ENCODE measurements around the gene ATP10B.

Gene ATP10B

DNA sequence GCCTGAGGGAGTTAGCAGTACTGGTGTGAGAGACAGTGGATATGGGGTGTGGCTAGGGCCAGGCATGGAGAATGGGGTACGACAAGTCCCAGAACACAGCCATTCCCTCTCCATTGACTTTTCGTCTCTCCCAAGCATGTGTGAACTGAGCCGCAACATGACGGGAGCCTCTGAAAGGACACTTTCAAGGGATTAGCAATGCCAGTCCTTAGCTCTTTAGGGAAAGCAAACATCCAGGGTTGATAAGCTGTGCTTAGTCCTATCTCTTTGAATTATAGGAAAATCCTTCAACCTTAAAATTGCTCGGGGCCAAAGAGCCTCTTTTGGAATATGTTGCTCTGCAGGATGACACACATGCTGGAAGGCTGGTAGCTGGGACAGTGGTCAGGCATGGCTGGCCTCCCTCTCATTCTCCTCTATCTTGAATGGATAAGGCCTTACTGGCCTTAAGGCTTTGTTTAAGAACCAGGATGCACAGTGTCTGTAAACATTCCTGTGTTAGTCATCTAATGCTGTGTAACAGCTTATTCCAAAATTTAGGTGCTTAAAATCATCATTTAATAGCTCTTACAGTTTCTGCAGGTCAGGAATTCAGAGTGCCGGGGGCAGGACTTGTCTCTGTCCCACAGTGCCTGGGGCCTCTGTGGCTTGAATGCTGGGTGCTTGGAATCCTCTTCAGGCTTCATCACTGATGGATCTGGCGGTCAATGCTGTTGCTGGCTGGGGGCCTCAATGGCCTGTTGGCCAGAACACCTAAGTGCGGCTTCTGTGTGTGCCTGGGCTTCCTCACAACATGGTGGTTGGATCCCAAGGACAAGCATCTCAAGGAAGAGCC, 335.1 kb downstream of the ATP10B start:
- no peak for DNase-seq

DNA sequence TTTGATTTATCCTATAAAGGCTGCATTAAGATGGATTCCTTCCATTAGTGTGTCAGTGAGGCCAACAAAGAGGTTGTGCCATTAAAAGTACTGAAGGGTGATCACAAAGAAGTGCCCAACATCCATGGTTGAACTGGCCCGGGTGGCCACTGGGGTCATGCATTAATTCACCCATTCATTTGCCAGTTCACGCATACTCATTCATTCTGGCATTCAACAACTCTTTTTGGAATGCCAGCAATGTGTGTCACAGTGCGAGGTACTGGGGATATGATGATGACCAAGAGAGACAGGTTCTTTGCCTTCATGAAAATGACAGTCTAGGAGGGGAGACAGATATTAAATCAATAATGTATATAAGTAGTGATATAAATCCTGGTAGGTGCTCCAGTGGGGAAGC, 337.1 kb downstream of the ATP10B start:
- DNase-seq, result no peak

DNA sequence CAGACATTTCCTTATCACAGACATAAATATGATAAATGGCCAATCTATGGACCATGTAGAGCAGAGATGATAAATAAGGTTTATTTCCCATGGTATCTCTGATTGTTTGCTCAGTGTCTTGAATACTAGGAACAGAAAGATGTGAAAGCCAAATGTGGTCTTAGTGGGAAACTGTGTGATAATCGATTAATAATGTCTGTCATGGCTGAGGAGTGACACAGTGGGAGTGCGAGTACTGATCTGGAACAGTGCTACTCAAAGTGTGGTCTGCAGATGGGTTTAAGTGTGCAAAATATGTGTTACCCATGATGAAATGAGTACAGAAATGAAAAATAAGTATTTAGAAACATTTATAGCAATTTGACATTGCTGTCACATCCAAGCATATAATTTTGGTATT, 337.8 kb downstream of the ATP10B start:
- DNase-seq, result no peak

DNA sequence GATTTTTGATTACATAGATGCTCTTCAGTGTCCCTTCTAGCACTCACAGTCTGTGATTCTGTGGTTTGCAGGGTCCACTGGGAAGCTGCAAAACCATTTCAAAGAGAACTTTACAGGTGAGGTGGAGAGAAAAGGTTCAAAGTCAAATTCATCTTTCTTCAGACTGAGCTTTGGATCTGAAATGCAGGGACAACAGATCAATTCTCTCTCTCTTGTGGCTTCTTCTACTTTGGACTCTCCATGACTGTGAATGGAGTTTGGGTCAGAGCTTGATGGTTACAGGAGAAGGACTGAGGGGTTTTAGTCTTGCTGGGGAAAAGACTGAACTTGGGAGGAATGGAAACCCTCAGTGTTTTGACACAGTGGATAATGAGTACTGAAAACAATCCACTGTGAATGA, 338.5 kb downstream of the ATP10B start:
- DNase-seq, result no peak

Data from nucleus accumbens (tissue), 56 donors.